GM12878 (cell line): ENCODE results near the gene ADAM10. TPM values are rescaled to one million over a fixed set of nuclear protein-coding genes. Genes with fewer than 3 reads are reported as not detected.

Source experiments
- ATAC-seq: fragments of 200-7000 bp; cut with Tn5 transposase; 3 replicates; pipeline ENCODE4 v1.9.1; 2020; ENCODE audit warnings: mild to moderate bottlenecking, moderate library complexity
- BruUV-seq: library from RNA; stranded (reverse); fragments of 400-500 nt; replicated peaks from 2 replicates; lab custom pipeline; 2021; lab: Mats Ljungman, UMichigan
- CTCF ChIA-PET: fragments of 300-600 bp; sonication (Branson Sonifier 250); formaldehyde crosslinking; extraction: SDS; loops from one replicate; lab custom pipeline; 2021; ENCODE audit warnings: inconsistent platforms; lab: Yijun Ruan, JAX
- POLR2A ChIA-PET: fragments of 350-600 bp; formaldehyde crosslinking; extraction: SDS; loops from one replicate; lab custom pipeline; 2021; ENCODE audit warnings: inconsistent platforms; lab: Charles Lee
- RAD21 ChIA-PET: fragments of 300-600 bp; sonication (Branson Sonifier 250); formaldehyde crosslinking; loops from one replicate; lab custom pipeline; 2023; ENCODE audit warnings: antibody characterized with exemption; ENCODE audit not compliant: unreplicated experiment; lab: Charles Lee
- SMC1A ChIA-PET: fragments of 300-600 bp; sonication (Branson Sonifier 250); formaldehyde crosslinking; loops from one replicate; lab custom pipeline; 2023; ENCODE audit not compliant: unreplicated experiment, uncharacterized antibody; lab: Charles Lee
- DNase-seq: peaks from one replicate; pipeline ENCODE4 v3.0.0-alpha.2; 2011; ENCODE audit warnings: low read depth, low spot score
- FAIRE-seq: peaks from 3 replicates; lab custom pipeline; 2011; peaks lifted over from hg19 to GRCh38; lab: Jason Lieb, UNC
- H2AFZ ChIP-seq: 2 replicates; pipeline ENCODE4 v1.6.0; 2011; ENCODE audit warnings: low read depth, low read length, control low read depth; ENCODE audit not compliant: control insufficient read depth
- H3K27ac ChIP-seq: 2 replicates; pipeline ENCODE4 v1.5.1; 2011; ENCODE audit warnings: control low read depth; ENCODE audit not compliant: control insufficient read depth, insufficient read depth
- H3K27me3 ChIP-seq, 2 experiments: replicated peaks in 1 of 2; 2 replicates each; pipeline versions ENCODE4 v1.6.0 to v1.6.1; 2011; ENCODE audit warnings: low read length in 1 of 2; ENCODE audit not compliant: control insufficient read depth in 2 of 2, insufficient read depth in 2 of 2
- H3K36me3 ChIP-seq, 2 experiments: 2 replicates each; pipeline ENCODE4 v1.5.1; 2011; ENCODE audit warnings: low read length in 1 of 2; ENCODE audit not compliant: control insufficient read depth in 2 of 2, insufficient read depth in 2 of 2
- H3K4me1 ChIP-seq: 2 replicates; pipeline ENCODE4 v1.6.1; 2011; ENCODE audit warnings: mild to moderate bottlenecking, low read length, moderate library complexity, mixed read lengths; ENCODE audit not compliant: control insufficient read depth, insufficient read depth
- H3K4me2 ChIP-seq: 2 replicates; pipeline ENCODE4 v1.6.0; 2011; ENCODE audit warnings: control low read depth; ENCODE audit not compliant: control insufficient read depth, insufficient read depth
- H3K4me3 ChIP-seq: fragments of 200-600 bp; sonication (generic); 2 replicates; pipeline ENCODE4 v1.5.1; 2016
- H3K79me2 ChIP-seq: 2 replicates; pipeline ENCODE4 v1.6.0; 2011; ENCODE audit warnings: low read length; ENCODE audit not compliant: control insufficient read depth, insufficient read depth
- H3K9ac ChIP-seq: 2 replicates; pipeline ENCODE4 v1.8.0; 2011; ENCODE audit warnings: low read length, control low read depth, mixed read lengths; ENCODE audit not compliant: control insufficient read depth, insufficient read depth
- H3K9me3 ChIP-seq: replicated peaks from 3 replicates; pipeline ENCODE4 v1.5.1; 2011; ENCODE audit warnings: mild to moderate bottlenecking, low read length; ENCODE audit not compliant: control insufficient read depth, insufficient read depth
- H4K20me1 ChIP-seq: 2 replicates; pipeline ENCODE4 v1.6.0; 2011; ENCODE audit not compliant: control insufficient read depth, insufficient read depth
- ASH2L ChIP-seq: fragments of 300-600, 200-600 bp; sonication (generic); IDR thresholded peaks from 2 replicates; pipeline ENCODE4 v1.6.1; 2017; ENCODE audit warnings: low read depth, mild to moderate bottlenecking, borderline replicate concordance
- BCL3 ChIP-seq: IDR thresholded peaks from 2 replicates; pipeline ENCODE4 v1.6.1; 2011; ENCODE audit warnings: borderline replicate concordance, low read depth, mild to moderate bottlenecking, moderate library complexity, low read length; ENCODE audit not compliant: insufficient read depth, poor library complexity, severe bottlenecking
- CEBPB ChIP-seq, 2 experiments: fragments of 150-350 bp in 1 of 2; IDR thresholded peaks; 2 replicates each; pipeline ENCODE4 v1.6.1; 2012 to 2014; ENCODE audit warnings: low read depth in 2 of 2, low read length in 2 of 2, borderline replicate concordance in 1 of 2, inconsistent platforms in 1 of 2
- CTCF ChIP-seq, 3 experiments: IDR thresholded peaks in 2 of 3; conservative IDR thresholded peaks in 1 of 3; 2 replicates each; pipeline ENCODE4 v1.5.1; 2011; ENCODE audit warnings: low read depth in 3 of 3, low read length in 3 of 3, mild to moderate bottlenecking in 3 of 3, control low read depth in 2 of 3, moderate library complexity in 2 of 3, inconsistent platforms in 1 of 3, mixed read lengths in 1 of 3; ENCODE audit not compliant: control insufficient read depth in 2 of 3, insufficient read depth in 1 of 3; ENCODE audit errors: extremely low read depth in 1 of 3
- FOS ChIP-seq: IDR thresholded peaks from 3 replicates; pipeline ENCODE4 v1.6.1; 2011; ENCODE audit warnings: borderline replicate concordance; ENCODE audit not compliant: insufficient read length; ENCODE audit errors: extremely low read depth
- KDM1A ChIP-seq: fragments of 200-600 bp; sonication (generic); IDR thresholded peaks from 2 replicates; pipeline ENCODE4 v1.6.1; 2016; ENCODE audit warnings: borderline replicate concordance
- MYC ChIP-seq: IDR thresholded peaks from 2 replicates; pipeline ENCODE4 v1.6.1; 2011; ENCODE audit warnings: mild to moderate bottlenecking, low read length, moderate library complexity, inconsistent platforms; ENCODE audit not compliant: insufficient read depth, insufficient replicate concordance, insufficient read length, severe bottlenecking
- NBN ChIP-seq: fragments of 450-650 bp; IDR thresholded peaks from 2 replicates; pipeline ENCODE4 v1.6.1; 2016
- PKNOX1 ChIP-seq: fragments of 450-650 bp; IDR thresholded peaks from 2 replicates; pipeline ENCODE4 v1.6.1; 2016; ENCODE audit warnings: mild to moderate bottlenecking
- RAD21 ChIP-seq: IDR thresholded peaks from 2 replicates; pipeline ENCODE4 v1.6.1; 2011; ENCODE audit warnings: mild to moderate bottlenecking, low read depth, low read length, moderate library complexity; ENCODE audit not compliant: insufficient read depth
- ZNF384 ChIP-seq: IDR thresholded peaks from 2 replicates; pipeline ENCODE4 v1.6.1; 2012; ENCODE audit warnings: low read depth, mild to moderate bottlenecking, low read length, improper control_type of control experiment, borderline replicate concordance
- in situ Hi-C: fragments of 300-500 bp; cut with MboI; formaldehyde crosslinking; loops from 9 replicates; pipeline ENCODE4 v1.14.3; 2018; ENCODE audit warnings: mixed read lengths
- intact Hi-C: fragments of 100-400 bp; cut with micrococcal nuclease; formaldehyde crosslinking; loops from one replicate; pipeline ENCODE4 v1.14.2; 2022; ENCODE audit not compliant: unreplicated experiment
- polyA plus RNA-seq, 11 experiments: library from polyadenylated mRNA; depleted of rRNA in 4 of 11; unstranded in 6 of 11; stranded (reverse) in 5 of 11; fragments of >200 nt; fragmentation: Nextera tagmentation in 4 of 11; fragmentation: Illumina TruSeq in 1 of 11; extraction: Ambion mirVana in 4 of 11; extraction: Trizol in 1 of 11; gene quantifications; 1 replicate in 1 of 11; 2 replicates in 10 of 11; pipeline versions ENCODE4 v1.2.1 to v1.2.3, GENCODE V29; 2011 to 2016; ENCODE audit warnings: inconsistent platforms in 2 of 11, missing spikeins in 2 of 11, low read depth in 1 of 11
- total RNA-seq, 4 experiments: library from RNA; depleted of rRNA in 3 of 4; stranded (reverse); fragments of >200 nt in 3 of 4; fragmentation: Illumina TruSeq in 1 of 4; extraction: Trizol in 1 of 4; gene quantifications; 2 replicates each; pipeline versions ENCODE4 v1.2.1 to v1.2.3, GENCODE V29; 2013 to 2021

ADAM10 gene
- total and polyA plus RNA-seq, 10 of the 15 experiments (the other 5 are each of a cell fraction or from before 2014, with no cell fraction given) = 10.0 to 88.9 (median 51.7) TPM

- TF ChIP-seq NBN = no peak
- no peak for TF ChIP-seq ZNF384
- TF ChIP-seq PKNOX1 = no peak
- no peak for TF ChIP-seq KDM1A
- no peak for TF ChIP-seq ASH2L
- TF ChIP-seq CTCF (IDR thresholded peaks at IDR 0.05 in 2 of 3, conservative IDR thresholded peaks at IDR 0.05 in 1 of 3; ENCODE audit: control insufficient read depth in 2 of 3, extremely low read depth in 1 of 3, insufficient read depth in 1 of 3, low read depth in 3 of 3, low read length in 3 of 3) = no peak
- TF ChIP-seq RAD21 = no peak
- TF ChIP-seq BCL3 = no peak
- no peak for TF ChIP-seq CEBPB (IDR thresholded peaks at IDR 0.05; ENCODE audit: borderline replicate concordance in 1 of 2, low read depth in 2 of 2, low read length in 2 of 2)
- no peak for TF ChIP-seq MYC
- TF ChIP-seq FOS = no peak
- TF ChIP-seq, all 136 proteins: peak for 0
- no peak for FAIRE-seq
- BruUV-seq = TSS peak; percentile 5
- peaks cover 20% of the 10 kb centered on the region for H3K79me2 ChIP-seq
- CTCF ChIA-PET = interaction anchor here (1.4 kb wide), 1 partner anchor 9 kb away, joined by 3 read pairs; no protein-coding TSS in a partner anchor
- POLR2A ChIA-PET = interaction anchor here (0.9 to 1.1 kb wide), 2 partner anchors 14 to 61 kb away, joined by 3 to 5 read pairs; partner anchors contain the start of gene MINDY2
- RAD21 ChIA-PET = interaction anchor here (1.5 kb wide), 1 partner anchor 14 kb away, joined by 3 read pairs; no protein-coding TSS in a partner anchor
- no peaks in the 10 kb centered on the region for H3K27me3 ChIP-seq
- no peak overlapping the region for H2AFZ ChIP-seq
- no peak overlapping the region for H3K4me2 ChIP-seq
- no peaks in the 10 kb centered on the region for H4K20me1 ChIP-seq
- intact Hi-C loops = no loop called here
- H3K4me1 ChIP-seq = peaks cover 3% of the 10 kb centered on the region; the same call in 1 of the 2 replicates
- no peaks in the 10 kb centered on the region for H3K9me3 ChIP-seq
- no peak overlapping the region for H3K9ac ChIP-seq
- DNase-seq = no peak
- SMC1A ChIA-PET = interaction anchor here (1.0 to 1.1 kb wide), 2 partner anchors 10 to 60 kb away, joined by 3 read pairs; partner anchors contain the start of gene MINDY2
- peaks cover 0 to 4% of the 10 kb centered on the region in 2 experiments; a peak in 3 of 4 replicates for H3K36me3 ChIP-seq
- no peak for ATAC-seq
- in situ Hi-C loops = no loop called here
- no peak overlapping the region for H3K4me3 ChIP-seq
- H3K27ac ChIP-seq = no peak overlapping the region
Observed at GRCh38 chr15:58710701-58711100, 38.8 kb downstream of the ADAM10 start.
